HG02852 (cell line): Measurements from ENCODE around the gene PPM1E.
"Not testable (repeated sequence)": the region's sequence is repeated elsewhere in the genome, so short reads cannot be mapped to it uniquely, and the experiment has no call there.

Source experiments
- ATAC-seq: cut with Tn5 transposase; IDR thresholded peaks from one replicate; pipeline ENCODE4 v1.9.1; 2021; ENCODE audit warnings: mild to moderate bottlenecking, moderate library complexity; ENCODE audit not compliant: unreplicated experiment

PPM1E gene

GRCh38 chr17:58944166-58944565, 188.5 kb downstream of the PPM1E start:
- ATAC-seq = no peak

DNA sequence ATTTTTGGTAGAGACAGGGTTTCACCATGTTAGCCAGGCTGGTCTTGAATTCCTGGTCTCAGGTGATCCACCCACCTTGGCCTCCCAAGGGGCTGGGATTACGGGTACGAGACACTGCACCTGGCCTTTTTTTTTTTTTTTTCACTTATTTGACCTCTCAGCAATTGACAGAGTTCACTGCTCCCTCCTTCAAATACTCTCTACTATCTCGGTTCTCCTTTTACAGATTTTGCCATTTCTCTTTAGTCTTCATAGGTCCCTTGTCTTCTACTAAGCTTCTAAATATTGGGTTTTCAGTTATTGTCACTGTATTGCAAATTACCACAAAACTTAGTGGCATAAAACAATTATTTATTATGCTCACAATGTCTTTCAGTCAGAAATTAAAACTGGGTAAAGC, 191.8 kb downstream of the PPM1E start:
- no peak for ATAC-seq

- ATAC-seq = no peak
These were observed 192.2 kb downstream of the PPM1E start for GRCh38 chr17:58947824-58948223.

- not testable (repeated sequence) for ATAC-seq
These were observed 198.7 kb downstream of the PPM1E start for GRCh38 chr17:58954358-58954757.

DNA sequence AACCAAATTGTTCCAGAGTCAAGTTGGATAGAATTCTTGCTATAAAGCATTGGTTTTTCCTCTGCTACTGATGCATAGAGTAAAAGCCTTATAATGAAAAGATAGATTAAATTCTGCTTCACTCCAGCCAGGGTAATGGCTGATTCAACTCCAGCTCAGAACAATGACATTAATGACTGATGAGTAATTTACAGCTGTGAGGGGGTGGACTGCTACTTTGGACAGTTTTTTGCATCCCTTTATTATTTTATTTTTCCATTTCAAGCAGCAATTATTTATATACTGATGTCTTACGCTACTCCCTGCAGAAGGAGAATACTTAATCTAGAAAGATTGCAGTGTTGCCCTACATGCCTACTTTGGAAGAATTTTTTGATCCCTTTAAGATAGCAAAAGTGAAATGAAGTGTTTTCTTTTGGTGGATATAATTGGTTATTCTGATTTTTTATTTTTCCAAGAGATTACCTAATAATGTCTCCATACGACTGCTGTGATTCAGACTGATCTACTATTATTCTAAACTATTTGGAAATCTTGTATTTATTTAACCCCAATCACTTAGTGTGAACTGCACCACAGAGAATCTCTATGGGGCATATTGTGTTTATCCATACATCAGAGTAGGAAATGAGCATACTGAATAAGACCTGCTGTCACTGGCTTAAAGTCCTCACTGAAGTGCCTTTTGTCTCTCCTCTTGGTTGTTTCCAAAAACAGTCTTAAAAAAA, 201.5 kb downstream of the PPM1E start:
- ATAC-seq = no peak

DNA sequence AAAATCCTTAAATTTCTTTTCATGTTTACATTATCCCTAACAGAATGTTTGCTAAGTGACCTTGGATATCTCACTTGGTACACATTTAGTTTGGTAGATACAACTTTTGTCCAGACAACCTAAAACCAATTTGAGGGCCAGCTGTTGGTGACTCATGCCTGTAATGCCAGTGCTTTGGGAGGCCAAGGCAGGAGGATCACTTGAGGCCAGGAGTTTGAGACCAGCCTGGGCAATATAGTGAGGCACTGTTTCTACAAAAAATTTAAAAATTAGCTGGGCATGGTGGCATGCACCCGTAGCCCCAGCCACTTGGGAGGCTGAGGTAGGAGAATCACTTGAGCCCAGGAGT, 202.0 kb downstream of the PPM1E start:
- not testable (repeated sequence) for ATAC-seq

DNA sequence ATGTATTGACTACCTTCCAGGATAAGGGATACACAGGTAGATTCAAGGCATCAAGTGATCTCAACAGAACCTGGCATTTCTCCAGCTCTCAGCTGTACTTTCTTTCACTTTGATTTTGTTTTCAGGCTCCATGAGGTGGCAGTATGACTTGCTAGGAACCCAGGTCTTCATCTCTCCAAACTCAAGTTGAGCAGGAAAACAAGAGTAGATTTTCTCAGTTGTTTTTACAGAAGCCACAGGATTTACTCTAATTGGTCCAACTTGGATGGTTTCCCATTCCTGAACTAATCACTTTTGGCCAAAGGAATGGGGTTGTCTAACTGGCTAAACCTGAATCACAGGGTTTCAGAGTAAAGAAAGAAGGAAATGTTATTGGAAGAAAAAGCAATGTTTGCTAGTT, 204.4 kb downstream of the PPM1E start:
- no peak for ATAC-seq

GRCh38 chr17:58965221-58965620, 209.6 kb downstream of the PPM1E start:
- ATAC-seq = no peak

- no peak for ATAC-seq
These were observed 210.6 kb downstream of the PPM1E start for GRCh38 chr17:58966208-58966607.

GRCh38 chr17:58968426-58969061, 212.9 kb downstream of the PPM1E start:
- ATAC-seq = no peak

- no peak for ATAC-seq
These were observed 213.5 kb downstream of the PPM1E start for GRCh38 chr17:58969156-58969555.

- no peak for ATAC-seq
These were observed 214.0 kb downstream of the PPM1E start for GRCh38 chr17:58969612-58970011.

DNA sequence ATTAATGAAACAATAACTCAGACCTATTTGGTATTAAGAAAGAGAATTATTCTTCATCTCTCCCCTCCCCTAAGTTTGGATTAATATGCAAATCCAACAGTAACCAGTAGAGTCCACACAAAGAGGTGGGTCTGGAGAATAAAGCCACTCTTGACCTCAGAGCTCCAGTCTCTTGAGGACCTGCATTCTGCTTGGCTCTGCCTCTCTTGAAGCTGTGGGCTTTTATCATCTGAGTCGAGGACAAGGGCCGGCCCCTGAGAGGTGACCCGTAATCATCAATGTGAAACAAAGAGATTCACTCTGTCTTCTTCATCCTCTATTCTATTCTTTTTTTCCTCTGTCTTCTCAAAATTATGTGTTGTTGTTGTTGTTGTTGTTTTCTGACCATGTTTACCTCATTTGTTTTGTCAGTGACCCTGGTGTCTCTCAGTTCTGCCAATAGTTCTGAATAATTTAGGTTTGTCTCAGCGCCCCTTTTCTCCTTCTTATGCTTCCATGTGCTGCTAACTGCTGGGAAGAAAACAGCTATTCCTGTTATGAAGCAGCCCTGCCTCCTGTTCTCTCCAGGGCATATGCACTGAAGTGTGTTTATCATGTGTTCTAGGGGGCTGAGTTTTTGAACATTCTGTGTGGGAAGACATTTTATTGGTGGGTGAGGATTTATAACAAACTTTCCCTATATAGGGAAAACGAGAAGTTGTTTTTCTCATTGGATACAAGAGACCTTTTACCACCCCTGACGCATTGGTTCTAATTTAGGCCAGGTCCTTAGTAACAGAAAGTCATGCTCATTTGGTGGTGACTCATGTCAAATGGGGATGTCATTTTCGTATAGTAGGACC, 215.2 kb downstream of the PPM1E start:
- no peak for ATAC-seq

GRCh38 chr17:58974354-58974753, 218.7 kb downstream of the PPM1E start:
- ATAC-seq = no peak

DNA sequence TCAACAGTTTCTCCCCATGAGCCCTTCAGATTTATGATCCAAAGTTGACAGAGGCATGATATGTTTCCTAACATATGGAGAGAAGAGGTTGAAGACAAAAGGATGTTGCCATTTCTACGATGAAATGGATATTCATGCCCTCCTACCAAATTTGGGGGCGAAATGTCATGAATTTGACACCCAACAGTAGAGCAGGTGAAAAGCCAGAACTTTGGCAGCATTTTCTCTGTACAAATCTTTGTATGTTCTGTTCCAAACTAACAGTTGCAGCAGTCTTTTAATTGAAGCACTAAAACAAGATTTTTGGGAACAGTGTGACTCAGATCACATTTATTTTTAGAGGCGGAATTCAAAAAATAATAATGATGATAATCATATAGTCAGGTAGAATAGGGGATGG, 220.9 kb downstream of the PPM1E start:
- ATAC-seq = no peak

DNA sequence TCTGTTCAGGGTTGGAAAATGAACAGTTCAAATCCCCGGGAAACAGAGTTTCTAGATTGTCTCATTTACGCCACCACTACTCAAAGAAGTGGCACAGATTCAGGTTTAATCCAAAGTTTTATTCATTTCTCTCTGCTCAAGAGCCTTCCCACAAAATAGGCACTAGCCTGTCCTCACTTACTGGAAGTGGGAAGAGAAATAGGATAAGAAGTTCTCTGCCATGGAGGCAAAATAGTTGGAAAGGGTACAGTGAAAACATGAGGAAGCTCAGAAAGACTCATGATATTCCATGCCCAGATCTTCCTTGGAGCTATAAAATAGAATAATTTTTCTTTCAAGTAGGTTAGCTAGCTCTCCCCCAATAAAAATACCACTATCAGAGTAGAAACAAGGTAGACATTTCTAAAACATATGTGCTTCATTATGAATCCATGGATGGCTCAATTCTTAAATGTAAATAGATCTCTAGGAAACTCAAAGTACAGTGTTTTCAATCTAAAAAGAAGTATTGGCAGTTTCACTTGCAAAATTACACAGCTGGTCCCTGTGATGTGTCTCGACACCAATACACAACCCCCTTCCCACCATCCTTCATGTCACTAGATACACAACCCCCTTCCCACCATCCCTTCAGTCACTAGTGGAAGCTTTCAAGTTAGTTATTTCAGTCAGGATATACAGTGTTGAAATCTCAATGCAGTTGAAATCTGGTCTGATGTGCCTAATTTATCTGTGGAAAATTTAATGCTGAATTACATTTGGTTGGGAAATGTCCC, 225.2 kb downstream of the PPM1E start:
- no peak for ATAC-seq

DNA sequence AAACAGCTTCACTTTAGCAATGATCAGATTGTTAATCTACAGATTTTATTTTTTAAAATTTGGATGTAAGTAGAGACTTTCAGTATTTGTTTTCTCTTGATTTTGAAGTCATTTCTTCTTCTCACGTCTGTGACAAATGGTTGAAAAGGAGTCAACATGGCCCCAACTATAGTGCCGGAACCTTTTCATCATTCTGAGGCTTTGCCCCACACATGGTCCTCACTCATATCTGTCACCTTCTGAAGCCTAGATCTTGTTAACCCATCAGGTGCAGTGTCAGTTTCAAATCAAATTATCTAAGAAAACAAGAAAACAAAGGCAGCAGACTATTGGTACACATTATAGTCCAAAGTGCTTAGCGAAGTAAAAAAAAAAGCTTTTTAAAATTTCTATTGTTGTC, 227.0 kb downstream of the PPM1E start:
- ATAC-seq = no peak

DNA sequence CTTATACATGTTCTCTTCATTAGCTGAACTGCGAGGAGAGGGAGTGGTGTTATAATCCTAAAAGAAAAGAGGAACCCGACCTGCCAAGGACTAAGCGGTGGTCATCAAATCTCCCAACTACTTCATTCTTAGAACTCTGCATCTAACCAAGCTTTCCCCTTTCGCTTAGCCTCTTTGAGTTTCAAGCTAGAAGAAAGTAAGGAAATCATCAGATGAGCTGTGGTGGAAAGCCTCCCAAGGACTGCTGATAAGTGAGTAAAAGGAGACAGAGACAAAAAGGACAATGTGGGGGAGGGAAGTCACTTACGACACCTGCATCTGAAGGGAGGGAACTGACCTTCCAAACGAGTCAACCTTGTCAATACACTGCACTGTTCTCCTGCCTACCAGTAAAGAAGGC, 229.7 kb downstream of the PPM1E start:
- ATAC-seq = no peak

DNA sequence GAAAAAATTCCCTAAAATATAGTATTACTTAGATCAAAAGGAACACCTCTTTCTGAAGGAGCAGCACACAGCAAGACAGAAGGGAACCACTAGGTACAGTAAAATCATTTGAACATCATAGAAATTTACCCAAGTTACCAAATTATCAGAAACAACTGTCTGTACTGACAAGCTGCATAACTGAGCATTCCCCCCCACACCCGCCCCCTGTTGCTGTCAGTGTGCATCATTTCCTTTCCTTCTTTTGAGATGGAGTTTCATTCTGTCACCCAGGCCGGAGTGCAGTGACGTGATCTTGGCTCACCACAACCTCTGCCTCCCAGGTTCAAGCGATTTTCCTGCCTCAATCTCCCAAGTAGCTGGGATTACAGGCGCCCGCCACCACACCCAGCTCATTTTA, 230.3 kb downstream of the PPM1E start:
- no peak for ATAC-seq

DNA sequence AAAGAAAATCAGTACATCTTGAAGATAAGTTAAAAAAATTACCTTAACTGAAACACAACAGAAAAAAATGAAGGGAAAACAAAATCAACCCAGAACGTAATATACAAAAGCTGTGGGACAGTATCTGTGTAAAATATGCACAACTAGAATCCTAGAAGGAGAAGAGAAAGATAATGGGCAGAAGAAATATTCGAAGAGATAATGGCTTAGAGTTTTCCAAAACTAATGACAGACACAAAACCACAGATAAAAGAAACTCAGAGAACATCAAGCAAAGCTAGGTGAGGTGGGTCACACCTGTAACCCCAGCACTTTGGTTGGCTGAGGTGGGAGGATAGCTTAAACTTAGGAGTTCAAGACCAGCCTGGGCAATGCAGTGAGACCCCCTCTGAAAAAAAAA, 234.0 kb downstream of the PPM1E start:
- ATAC-seq = no peak

DNA sequence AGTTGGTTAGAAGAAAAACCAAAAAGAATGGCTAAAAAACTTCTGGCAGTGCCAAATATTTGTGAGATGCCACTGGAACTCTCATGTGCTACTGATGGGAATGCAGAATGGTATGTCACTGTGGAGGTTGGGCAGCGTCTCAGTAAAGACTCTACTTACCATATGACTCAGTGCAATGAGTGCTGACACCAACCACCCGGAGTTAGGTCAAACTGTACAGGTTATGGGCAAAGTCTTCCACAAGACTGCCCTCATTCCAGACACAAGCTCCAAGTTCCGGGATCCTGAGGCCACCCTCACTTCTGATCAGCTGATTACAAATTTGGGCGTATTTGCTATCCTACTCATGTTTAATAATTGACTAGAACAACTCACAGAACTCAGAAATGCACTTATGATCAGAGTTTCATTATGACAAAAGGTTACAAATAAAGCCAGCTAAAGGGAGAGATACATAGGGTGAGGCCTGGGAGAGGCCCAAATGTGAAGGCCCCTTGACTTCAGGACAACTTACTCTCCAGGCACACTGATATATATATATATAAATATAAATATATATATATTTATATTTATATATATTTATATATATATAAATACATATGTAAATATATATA, 236.2 kb downstream of the PPM1E start:
- ATAC-seq = no peak
